Femur (tissue), 1 donor: ENCODE measurements around the gene ABCC9.

Experiments used
- DNase-seq: peaks from one replicate; pipeline ENCODE4 v3.0.0-alpha.2; 2017

The ABCC9 gene

GRCh38 chr12:21769307-21769706, 171.9 kb downstream of the ABCC9 start:
- no peak for DNase-seq

GRCh38 chr12:21766403-21766802, 174.8 kb downstream of the ABCC9 start:
- no peak for DNase-seq

GRCh38 chr12:21764950-21765349, 176.3 kb downstream of the ABCC9 start:
- DNase-seq = no peak

GRCh38 chr12:21764065-21764464, 177.2 kb downstream of the ABCC9 start:
- DNase-seq = no peak

GRCh38 chr12:21763531-21763930, 177.7 kb downstream of the ABCC9 start:
- no peak for DNase-seq

- DNase-seq = no peak
Observed at GRCh38 chr12:21759737-21760136, 181.5 kb downstream of the ABCC9 start.

- no peak for DNase-seq
Observed at GRCh38 chr12:21757735-21758134, 183.5 kb downstream of the ABCC9 start.

- DNase-seq = no peak
Observed at GRCh38 chr12:21756699-21757098, 184.5 kb downstream of the ABCC9 start.

GRCh38 chr12:21751517-21751916, 189.7 kb downstream of the ABCC9 start:
- no peak for DNase-seq
